Ishikawa (cell line): Measurements from ENCODE around the gene MIGA2.

Experiments used
- CEBPB ChIP-seq: IDR thresholded peaks from 2 replicates; pipeline ENCODE4 v1.6.1; 2012
- EGR1 ChIP-seq: IDR thresholded peaks from 2 replicates; pipeline ENCODE4 v1.6.1; 2012
- NFIC ChIP-seq: IDR thresholded peaks from 2 replicates; pipeline ENCODE4 v1.6.1; 2012
- RAD21 ChIP-seq: IDR thresholded peaks from 2 replicates; pipeline ENCODE4 v1.6.1; 2012; ENCODE audit warnings: low read depth
- REST ChIP-seq: IDR thresholded peaks from 2 replicates; pipeline ENCODE4 v1.6.1; 2012; ENCODE audit warnings: low read depth, mild to moderate bottlenecking
- TAF1 ChIP-seq: IDR thresholded peaks from 2 replicates; pipeline ENCODE4 v1.6.1; 2012; ENCODE audit warnings: low read depth, mild to moderate bottlenecking
- YY1 ChIP-seq: IDR thresholded peaks from 2 replicates; pipeline ENCODE4 v1.6.1; 2012; ENCODE audit warnings: low read depth

DNA sequence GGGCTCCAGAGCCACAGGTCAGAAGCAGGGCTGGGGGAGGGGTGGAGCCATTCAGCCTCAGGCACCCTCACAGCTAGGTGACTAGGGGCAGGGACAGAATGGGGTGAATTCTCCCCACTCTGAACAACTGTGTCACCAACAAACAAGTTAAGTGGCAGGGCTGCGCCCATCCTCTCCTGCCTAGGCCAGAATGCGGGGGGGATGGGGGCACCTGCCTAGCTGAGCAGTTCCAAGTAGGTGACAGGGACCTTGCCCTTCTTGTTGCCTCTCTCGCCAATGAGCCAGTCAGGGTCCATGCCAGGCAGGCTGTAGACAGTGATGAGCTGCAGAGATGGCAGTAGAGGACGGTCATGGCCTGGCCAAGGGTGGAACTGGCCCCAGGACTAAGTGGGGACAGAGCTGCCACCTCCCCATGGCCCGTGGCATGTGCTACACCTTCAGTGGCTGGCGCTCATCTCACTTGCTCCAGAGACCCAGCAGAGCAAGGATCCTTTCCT, 27.9 kb upstream of the MIGA2 start:
- TF ChIP-seq YY1 (no peak), RAD21 (no peak), REST (no peak), NFIC (no peak), CEBPB (no peak), TAF1 (no peak), EGR1 (no peak)
